Common myeloid progenitor, CD34-positive (primary cell): ENCODE results near the gene FSIP1.

Source experiments
- CTCF ChIA-PET: fragments of 350-600 bp; sonication (Branson Sonifier 250); formaldehyde crosslinking; loops from one replicate; lab custom pipeline; 2021; ENCODE audit warnings: antibody characterized with exemption; lab: Charles Lee
- POLR2A ChIA-PET: fragments of 350-600 bp; sonication (Branson Sonifier 250); formaldehyde crosslinking; loops from one replicate; lab custom pipeline; 2021; ENCODE audit warnings: antibody characterized with exemption; lab: Charles Lee
- DNase-seq, 3 donors: peaks; one replicate each; pipeline versions ENCODE4 v3.0.0 to v3.0.0-alpha.2; 2013
- H3K27ac ChIP-seq, 2 experiments: 1 replicate in 1 of 2; 2 replicates in 1 of 2; pipeline ENCODE4 v1.7.0; 2013; ENCODE audit warnings: inconsistent platforms in 2 of 2, low read length in 2 of 2, mild to moderate bottlenecking in 2 of 2, low read depth in 1 of 2, moderate library complexity in 1 of 2; ENCODE audit not compliant: severe bottlenecking in 2 of 2, insufficient read depth in 1 of 2, poor library complexity in 1 of 2
- H3K27me3 ChIP-seq, 5 experiments: replicated peaks in 2 of 5; 1 replicate in 3 of 5; 2 replicates in 2 of 5; pipeline versions ENCODE4 v1.6.1 to v1.7.0; 2013; ENCODE audit warnings: low read length in 4 of 5, mild to moderate bottlenecking in 2 of 5, moderate library complexity in 2 of 5, inconsistent platforms in 1 of 5; ENCODE audit not compliant: insufficient read depth in 5 of 5, control insufficient read depth in 4 of 5
- H3K36me3 ChIP-seq, 4 experiments: 1 replicate in 2 of 4; 2 replicates in 2 of 4; pipeline versions ENCODE4 v1.6.1 to v1.7.0; 2013; ENCODE audit warnings: low read length in 3 of 4, control low read depth in 1 of 4, mild to moderate bottlenecking in 1 of 4; ENCODE audit not compliant: control insufficient read depth in 4 of 4, insufficient read depth in 4 of 4
- H3K4me1 ChIP-seq, 4 experiments: 1 replicate in 3 of 4; 2 replicates in 1 of 4; pipeline versions ENCODE4 v1.6.1 to v1.7.1; 2013; ENCODE audit warnings: low read length in 3 of 4, mild to moderate bottlenecking in 3 of 4, control low read depth in 1 of 4, inconsistent platforms in 1 of 4, moderate library complexity in 1 of 4; ENCODE audit not compliant: control insufficient read depth in 4 of 4, insufficient read depth in 4 of 4; ENCODE audit errors: control extremely low read depth in 1 of 4
- H3K4me3 ChIP-seq, 7 experiments: 1 replicate in 4 of 7; 2 replicates in 3 of 7; pipeline versions ENCODE4 v1.5.1 to v1.7.0; 2013; ENCODE audit warnings: mild to moderate bottlenecking in 7 of 7, low read length in 6 of 7, moderate library complexity in 6 of 7, inconsistent platforms in 2 of 7, low read depth in 2 of 7, control low read depth in 1 of 7; ENCODE audit not compliant: insufficient read depth in 4 of 7, control insufficient read depth in 1 of 7; ENCODE audit errors: extremely low read depth in 1 of 7
- H3K9me3 ChIP-seq, 5 experiments: 1 replicate in 4 of 5; 2 replicates in 1 of 5; pipeline versions ENCODE4 v1.6.1 to v1.7.1; 2013; ENCODE audit warnings: low read length in 4 of 5, mild to moderate bottlenecking in 2 of 5, inconsistent platforms in 1 of 5, low read depth in 1 of 5, moderate library complexity in 1 of 5; ENCODE audit not compliant: control insufficient read depth in 4 of 5, insufficient read depth in 2 of 5; ENCODE audit errors: control extremely low read depth in 1 of 5
- WGBS: methylation state at CpG from one replicate; pipeline ENCODE4 v1.1.5; 2013; ENCODE audit not compliant: insufficient coverage; 5-methylcytosine and 5-hydroxymethylcytosine counted together

The FSIP1 gene

GRCh38 chr15:39613271-39613670 is 169.4 kb downstream of the FSIP1 start:
- peaks cover 0 to 38% (median 6%) of the 10 kb centered on the region in 5 experiments for H3K9me3 ChIP-seq
- ChIA-PET CTCF (no interaction called here), POLR2A (no interaction called here)
- no peak overlapping the region for H3K27ac ChIP-seq
- H3K36me3 ChIP-seq = no peaks in the 10 kb centered on the region
- no peak for DNase-seq
- no peak overlapping the region for H3K4me3 ChIP-seq
- H3K27me3 ChIP-seq = no peaks in the 10 kb centered on the region
- H3K4me1 ChIP-seq = no peaks in the 10 kb centered on the region

GRCh38 chr15:39610665-39611064 is 172.0 kb downstream of the FSIP1 start:
- DNase-seq = no peak
- H3K36me3 ChIP-seq = no peaks in the 10 kb centered on the region
- POLR2A ChIA-PET = interaction anchor here (0.7 kb wide), 1 partner anchor 268 kb away, joined by 4 read pairs; no protein-coding TSS in a partner anchor
- CTCF ChIA-PET = no interaction called here
- no peaks in the 10 kb centered on the region for H3K27me3 ChIP-seq
- H3K4me3 ChIP-seq = no peak overlapping the region
- H3K4me1 ChIP-seq = no peaks in the 10 kb centered on the region
- H3K9me3 ChIP-seq = peaks cover 2 to 38% (median 6%) of the 10 kb centered on the region in 5 experiments
- no peak overlapping the region for H3K27ac ChIP-seq

GRCh38 chr15:39609166-39609916 is 173.3 kb downstream of the FSIP1 start:
- H3K27ac ChIP-seq = no peak overlapping the region
- peaks cover 2 to 38% (median 6%) of the 10 kb centered on the region in 5 experiments for H3K9me3 ChIP-seq
- H3K4me1 ChIP-seq = no peaks in the 10 kb centered on the region
- 94% methylated on average over 3 of the region's 4 CpGs for WGBS
- no peak for DNase-seq
- ChIA-PET CTCF (no interaction called here), POLR2A (no interaction called here)
- no peak overlapping the region for H3K4me3 ChIP-seq
- H3K27me3 ChIP-seq = no peaks in the 10 kb centered on the region
- H3K36me3 ChIP-seq = no peaks in the 10 kb centered on the region

GRCh38 chr15:39608185-39609139 is 174.2 kb downstream of the FSIP1 start:
- Histone ChIP-seq H3K36me3 (no peaks in the 10 kb centered on the region), H3K9me3 (peaks cover 2 to 33% (median 6%) of the 10 kb centered on the region in 5 experiments), H3K4me1 (no peaks in the 10 kb centered on the region), H3K27ac (no peak overlapping the region), H3K4me3 (no peak overlapping the region), H3K27me3 (no peaks in the 10 kb centered on the region)
- no peak for DNase-seq
- 100% methylated on average over 1 of the region's 2 CpGs for WGBS
- ChIA-PET POLR2A (no interaction called here), CTCF (no interaction called here)

- 89% methylated on average over 1 of the region's 1 CpG for WGBS
- DNase-seq = no peak
- ChIA-PET CTCF (interaction anchor here (1.1 kb wide), 1 partner anchor 21 kb away, joined by 3 read pairs; no protein-coding TSS in a partner anchor), POLR2A (no interaction called here)
- peaks cover 0 to 14% (median 6%) of the 10 kb centered on the region in 5 experiments for H3K9me3 ChIP-seq
- H3K4me3 ChIP-seq = no peak overlapping the region
- H3K4me1 ChIP-seq = no peaks in the 10 kb centered on the region
- no peaks in the 10 kb centered on the region for H3K27me3 ChIP-seq
- H3K27ac ChIP-seq = no peak overlapping the region
- H3K36me3 ChIP-seq = no peaks in the 10 kb centered on the region
These were observed 177.5 kb downstream of the FSIP1 start for GRCh38 chr15:39605146-39605545.

GRCh38 chr15:39602143-39602542 is 180.5 kb downstream of the FSIP1 start:
- Histone ChIP-seq H3K27me3 (no peaks in the 10 kb centered on the region), H3K9me3 (no peaks in the 10 kb centered on the region), H3K27ac (no peak overlapping the region), H3K36me3 (no peaks in the 10 kb centered on the region), H3K4me3 (no peak overlapping the region), H3K4me1 (no peaks in the 10 kb centered on the region)
- ChIA-PET CTCF (no interaction called here), POLR2A (interaction anchor here (0.6 kb wide), 1 partner anchor 291 kb away, joined by 4 read pairs; no protein-coding TSS in a partner anchor)
- no peak for DNase-seq
- WGBS = 100% methylated on average over 4 of the region's 5 CpGs

GRCh38 chr15:39599871-39600270 is 182.8 kb downstream of the FSIP1 start:
- Histone ChIP-seq H3K36me3 (no peaks in the 10 kb centered on the region), H3K4me3 (no peak overlapping the region), H3K9me3 (no peaks in the 10 kb centered on the region), H3K27me3 (no peaks in the 10 kb centered on the region), H3K4me1 (no peaks in the 10 kb centered on the region), H3K27ac (no peak overlapping the region)
- ChIA-PET POLR2A (no interaction called here), CTCF (no interaction called here)
- DNase-seq = no peak
- no CpG with 5 or more reads among the region's 2 CpGs for WGBS
